ENCODE results near the gene ENOX1. TPM values are rescaled to one million over a fixed set of nuclear protein-coding genes. Genes with fewer than 3 reads are reported as not detected.

ENOX1 gene
- 0.48 and 1.5 TPM in 2 replicates for total RNA-seq

GRCh38 chr13:43786766-43787517, at the start of gene ENOX1:
TSS of gene ENOX1 (minus strand) at chr13:43786972.

Other genes starting within 250 kb of the ENOX1 start
- 3.9 and 12.8 TPM in 2 replicates for gene CCDC122, start 92.8 kb upstream of the ENOX1 start, total RNA-seq
- 10.7 and 19.0 TPM in 2 replicates for gene LACC1, start 92.9 kb upstream of the ENOX1 start, total RNA-seq

Data from tracheal epithelial cell (primary cell).